ENCODE measurements around the gene APBA2. TPM values are rescaled to one million over a fixed set of nuclear protein-coding genes. Genes with fewer than 3 reads are reported as not detected.

Gene APBA2
- total RNA-seq, 2 donors from 2014 or later, result 27.1 to 28.9 TPM

DNA sequence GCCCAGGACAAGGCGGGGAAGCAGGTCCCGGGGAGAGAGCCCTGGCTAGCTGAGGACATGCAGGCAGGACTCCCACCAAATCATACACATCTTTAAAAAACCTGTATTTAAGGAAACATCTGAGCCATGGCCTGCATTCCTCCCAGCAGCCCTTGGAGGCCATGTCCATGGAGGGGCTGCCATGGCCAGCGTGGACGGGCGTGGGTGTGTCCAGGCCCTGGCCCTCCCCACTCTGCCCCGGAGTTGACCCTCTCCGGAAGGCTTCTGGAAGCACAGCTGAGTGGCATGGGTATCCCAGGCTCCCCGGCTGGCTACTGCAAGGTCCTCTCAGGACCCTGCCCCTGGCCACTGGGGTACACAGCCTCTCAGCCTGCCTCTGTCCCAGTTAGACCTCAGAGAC is 234.1 kb downstream of the APBA2 start:
- Mint-ChIP-seq H3K36me3 (ENCODE audit: low read depth) (no peaks in the 10 kb centered on the region), H3K4me3 (no peak overlapping the region), H3K27ac (no peak overlapping the region), H3K27me3 (peaks cover 5% of the 10 kb centered on the region), H3K4me1 (peaks cover 1% of the 10 kb centered on the region)
- H3K9me3 ChIP-seq (ENCODE audit: control insufficient read depth, low read length, poor library complexity, severe bottlenecking), result no peaks in the 10 kb centered on the region
- ATAC-seq (no peak), DNase-seq (no peak)

DNA sequence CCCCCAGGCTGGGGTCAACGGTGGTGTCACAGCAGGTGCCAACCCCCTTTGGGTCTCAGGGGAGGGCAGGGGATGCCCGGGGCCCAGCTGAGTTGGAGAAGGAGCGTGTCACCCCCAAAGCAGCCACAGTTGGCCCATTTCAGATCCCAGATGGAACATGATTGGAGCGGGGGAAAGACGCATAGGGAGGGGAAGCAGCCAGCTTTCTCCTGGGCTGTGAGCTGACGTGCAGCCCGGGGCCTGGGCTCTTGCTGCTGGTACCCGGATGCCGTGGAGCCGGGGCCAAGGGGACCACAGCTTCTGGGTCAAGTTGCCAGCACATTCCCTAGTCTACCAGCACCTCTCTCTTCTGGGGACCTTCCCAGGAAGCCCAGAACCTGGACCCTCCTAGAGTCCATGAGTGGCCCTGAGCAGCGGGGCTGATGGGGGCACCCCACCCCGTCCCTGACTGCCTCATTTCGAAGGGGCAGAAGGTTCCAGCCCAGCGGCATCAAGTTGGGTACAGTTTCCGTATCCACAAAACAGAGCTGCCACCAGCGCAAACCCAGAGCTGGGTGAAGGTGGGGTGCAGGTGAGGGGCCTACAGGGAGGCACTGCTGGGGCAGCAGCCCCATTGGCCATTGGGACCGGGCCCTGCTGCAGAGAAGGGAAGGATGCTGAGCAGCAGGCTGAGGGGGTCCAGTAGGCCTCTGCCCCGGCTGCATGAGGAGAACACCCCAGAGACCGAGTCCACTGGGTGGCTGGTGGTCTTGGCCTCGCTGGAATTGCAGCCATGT is 235.0 kb downstream of the APBA2 start:
- no peak for ATAC-seq
- H3K9me3 ChIP-seq (ENCODE audit: control insufficient read depth, low read length, poor library complexity, severe bottlenecking), result no peaks in the 10 kb centered on the region
- no peaks in the 10 kb centered on the region for H3K36me3 Mint-ChIP-seq (ENCODE audit: low read depth)
- no peaks in the 10 kb centered on the region for H3K4me1 Mint-ChIP-seq
- H3K27ac Mint-ChIP-seq, result no peak overlapping the region
- DNase-seq, result no peak
- no peak overlapping the region for H3K4me3 Mint-ChIP-seq
- H3K27me3 Mint-ChIP-seq, result peaks cover 8% of the 10 kb centered on the region

GRCh38 chr15:29121369-29121656 is 235.5 kb downstream of the APBA2 start:
- no peaks in the 10 kb centered on the region for H3K4me1 Mint-ChIP-seq
- no peak for DNase-seq
- H3K4me3 Mint-ChIP-seq, result no peak overlapping the region
- no peak overlapping the region for H3K27ac Mint-ChIP-seq
- peaks cover 8% of the 10 kb centered on the region for H3K27me3 Mint-ChIP-seq
- no peaks in the 10 kb centered on the region for H3K9me3 ChIP-seq (ENCODE audit: control insufficient read depth, low read length, poor library complexity, severe bottlenecking)
- no peak for ATAC-seq
- H3K36me3 Mint-ChIP-seq (ENCODE audit: low read depth), result no peaks in the 10 kb centered on the region

DNA sequence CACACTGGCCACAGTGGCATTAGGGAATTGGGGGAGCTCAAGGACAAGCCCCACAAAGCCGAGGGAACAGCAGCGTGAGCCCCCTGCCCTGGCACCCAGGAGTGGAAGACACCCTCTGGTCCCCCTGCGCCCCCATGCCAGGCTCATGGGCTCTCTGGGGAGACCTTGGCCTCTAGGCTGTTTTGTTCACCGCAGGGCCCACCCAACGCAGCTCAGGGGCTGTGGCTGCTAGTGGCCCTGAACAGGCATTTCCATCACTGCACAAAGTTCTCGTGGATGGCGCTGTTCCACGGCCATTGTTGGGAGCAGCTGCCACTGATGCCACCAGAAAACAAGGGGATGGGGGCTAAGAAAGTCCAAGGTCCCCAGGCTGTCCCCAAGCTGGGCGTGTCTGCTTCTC is 236.1 kb downstream of the APBA2 start:
- Mint-ChIP-seq H3K36me3 (ENCODE audit: low read depth) (no peaks in the 10 kb centered on the region), H3K27ac (no peak overlapping the region), H3K27me3 (peaks cover 8% of the 10 kb centered on the region), H3K4me1 (no peaks in the 10 kb centered on the region), H3K4me3 (no peak overlapping the region)
- ATAC-seq, result no peak
- H3K9me3 ChIP-seq (ENCODE audit: control insufficient read depth, low read length, poor library complexity, severe bottlenecking), result no peaks in the 10 kb centered on the region
- no peak for DNase-seq

DNA sequence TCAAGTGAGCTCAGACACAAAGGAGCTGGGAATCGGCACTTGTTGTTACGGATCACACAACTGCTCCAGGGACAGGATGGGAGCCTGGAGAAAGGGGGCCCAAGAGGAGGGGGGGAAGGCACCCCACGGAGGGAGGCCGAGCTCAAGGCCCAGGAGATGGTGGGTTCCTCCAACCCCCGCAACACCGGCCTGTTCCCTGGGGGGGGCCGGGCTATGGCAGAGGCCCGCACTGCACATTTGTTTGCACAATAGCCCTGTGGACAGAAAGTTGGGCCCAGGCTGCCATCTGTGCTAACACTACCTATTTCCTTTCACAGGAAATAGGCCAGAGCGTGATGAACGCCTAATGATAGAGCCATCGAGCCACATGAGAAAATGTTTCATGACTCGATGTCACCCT is 236.7 kb downstream of the APBA2 start:
- peaks cover 8% of the 10 kb centered on the region for H3K27me3 Mint-ChIP-seq
- DNase-seq (no peak), ATAC-seq (no peak)
- no peak overlapping the region for H3K4me3 Mint-ChIP-seq
- no peaks in the 10 kb centered on the region for H3K4me1 Mint-ChIP-seq
- H3K36me3 Mint-ChIP-seq (ENCODE audit: low read depth), result no peaks in the 10 kb centered on the region
- no peak overlapping the region for H3K27ac Mint-ChIP-seq
- no peaks in the 10 kb centered on the region for H3K9me3 ChIP-seq (ENCODE audit: control insufficient read depth, low read length, poor library complexity, severe bottlenecking)

DNA sequence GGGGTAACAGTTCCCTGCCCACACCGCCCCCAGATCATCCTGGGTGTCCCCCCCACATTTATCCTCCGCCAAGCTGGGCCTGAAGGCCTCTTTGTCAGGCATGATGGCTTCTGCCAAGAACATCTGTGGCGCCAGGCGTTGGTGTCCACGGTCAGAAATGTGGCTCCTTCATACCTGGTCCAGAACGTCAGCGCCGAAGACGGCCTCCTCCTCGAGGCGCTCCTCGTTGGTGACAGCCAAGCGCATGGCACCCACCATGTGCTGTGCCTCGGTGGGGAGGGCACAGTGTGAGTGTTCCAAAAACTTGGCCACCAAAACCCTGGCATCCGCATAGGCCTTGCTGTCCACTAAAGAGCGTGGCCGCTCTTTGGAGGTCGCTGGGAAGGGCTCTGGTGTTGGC is 237.4 kb downstream of the APBA2 start:
- H3K36me3 Mint-ChIP-seq (ENCODE audit: low read depth), result no peaks in the 10 kb centered on the region
- H3K27me3 Mint-ChIP-seq, result peaks cover 8% of the 10 kb centered on the region
- no peaks in the 10 kb centered on the region for H3K9me3 ChIP-seq (ENCODE audit: control insufficient read depth, low read length, poor library complexity, severe bottlenecking)
- H3K4me3 Mint-ChIP-seq, result no peak overlapping the region
- DNase-seq (no peak), ATAC-seq (no peak)
- no peak overlapping the region for H3K27ac Mint-ChIP-seq
- no peaks in the 10 kb centered on the region for H3K4me1 Mint-ChIP-seq

- ATAC-seq (no peak), DNase-seq (no peak)
- no peak overlapping the region for H3K4me3 Mint-ChIP-seq
- no peaks in the 10 kb centered on the region for H3K36me3 Mint-ChIP-seq (ENCODE audit: low read depth)
- H3K4me1 Mint-ChIP-seq, result no peaks in the 10 kb centered on the region
- no peak overlapping the region for H3K27ac Mint-ChIP-seq
- H3K9me3 ChIP-seq (ENCODE audit: control insufficient read depth, low read length, poor library complexity, severe bottlenecking), result no peaks in the 10 kb centered on the region
- peaks cover 8% of the 10 kb centered on the region for H3K27me3 Mint-ChIP-seq
Observed at GRCh38 chr15:29123991-29124390, 238.2 kb downstream of the APBA2 start.

DNA sequence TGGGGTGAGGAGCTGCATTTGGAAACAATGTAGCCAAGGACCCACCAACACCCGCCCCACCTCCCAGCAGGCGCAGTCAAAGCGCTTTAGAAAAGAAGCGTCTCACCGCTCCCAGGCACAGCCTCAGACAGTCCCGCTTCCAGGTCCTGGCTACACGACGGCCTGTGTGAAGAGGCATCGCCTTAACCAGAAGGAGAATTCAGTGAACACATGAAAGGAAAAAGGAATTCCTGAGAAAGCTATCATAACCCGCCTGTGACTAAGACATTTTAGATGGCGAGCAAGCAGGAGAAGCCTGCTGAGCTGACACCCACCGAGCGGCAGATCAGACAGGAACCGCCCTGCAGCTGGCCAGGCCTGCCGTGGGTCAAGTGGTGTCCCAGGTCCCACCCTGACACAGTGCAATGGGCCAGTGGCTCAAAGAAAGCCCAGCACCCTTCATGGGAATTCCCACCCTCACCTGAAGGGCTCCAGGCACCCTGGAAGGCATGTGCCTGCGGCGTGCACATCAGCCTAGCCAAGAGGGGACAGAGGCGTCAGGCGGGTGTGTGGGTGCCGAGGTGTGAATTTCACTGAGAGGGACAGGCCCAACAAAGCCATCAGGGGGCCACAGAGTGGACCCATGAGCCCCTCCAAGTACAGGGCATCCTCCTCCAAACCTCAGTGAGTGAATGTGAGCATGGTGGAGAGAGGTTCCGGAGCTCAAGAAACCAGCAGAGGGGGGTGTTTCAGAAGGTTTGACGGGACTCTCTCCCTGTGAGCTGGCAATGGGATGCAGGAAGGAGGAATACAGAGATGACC is 239.0 kb downstream of the APBA2 start:
- Mint-ChIP-seq H3K4me1 (no peaks in the 10 kb centered on the region), H3K27ac (no peak overlapping the region), H3K36me3 (ENCODE audit: low read depth) (no peaks in the 10 kb centered on the region), H3K4me3 (no peak overlapping the region), H3K27me3 (peaks cover 10% of the 10 kb centered on the region)
- no peak for ATAC-seq
- DNase-seq, result no peak
- H3K9me3 ChIP-seq (ENCODE audit: control insufficient read depth, low read length, poor library complexity, severe bottlenecking), result no peaks in the 10 kb centered on the region

GRCh38 chr15:29125382-29126207 is 239.8 kb downstream of the APBA2 start:
- peaks cover 2% of the 10 kb centered on the region for H3K4me1 Mint-ChIP-seq
- no peak overlapping the region for H3K27ac Mint-ChIP-seq
- DNase-seq (no peak), ATAC-seq (no peak)
- peaks cover 14% of the 10 kb centered on the region for H3K27me3 Mint-ChIP-seq
- H3K36me3 Mint-ChIP-seq (ENCODE audit: low read depth), result no peaks in the 10 kb centered on the region
- no peak overlapping the region for H3K4me3 Mint-ChIP-seq
- no peaks in the 10 kb centered on the region for H3K9me3 ChIP-seq (ENCODE audit: control insufficient read depth, low read length, poor library complexity, severe bottlenecking)

GRCh38 chr15:29126208-29126536 is 240.4 kb downstream of the APBA2 start:
- Mint-ChIP-seq H3K27ac (no peak overlapping the region), H3K4me1 (peaks cover 2% of the 10 kb centered on the region), H3K36me3 (ENCODE audit: low read depth) (no peaks in the 10 kb centered on the region), H3K4me3 (no peak overlapping the region), H3K27me3 (peaks cover 14% of the 10 kb centered on the region)
- no peak for ATAC-seq
- DNase-seq, result no peak
- no peaks in the 10 kb centered on the region for H3K9me3 ChIP-seq (ENCODE audit: control insufficient read depth, low read length, poor library complexity, severe bottlenecking)

GRCh38 chr15:29126821-29127461 is 241.2 kb downstream of the APBA2 start:
- peaks cover 14% of the 10 kb centered on the region for H3K27me3 Mint-ChIP-seq
- peaks cover 2% of the 10 kb centered on the region for H3K4me1 Mint-ChIP-seq
- no peak for DNase-seq
- H3K27ac Mint-ChIP-seq, result no peak overlapping the region
- H3K9me3 ChIP-seq (ENCODE audit: control insufficient read depth, low read length, poor library complexity, severe bottlenecking), result no peaks in the 10 kb centered on the region
- no peak overlapping the region for H3K4me3 Mint-ChIP-seq
- ATAC-seq, result no peak
- no peaks in the 10 kb centered on the region for H3K36me3 Mint-ChIP-seq (ENCODE audit: low read depth)

- no peak for DNase-seq
- Mint-ChIP-seq H3K4me3 (no peak overlapping the region), H3K4me1 (peaks cover 2% of the 10 kb centered on the region), H3K27ac (no peak overlapping the region), H3K36me3 (ENCODE audit: low read depth) (no peaks in the 10 kb centered on the region), H3K27me3 (peaks cover 14% of the 10 kb centered on the region)
- H3K9me3 ChIP-seq (ENCODE audit: control insufficient read depth, low read length, poor library complexity, severe bottlenecking), result no peaks in the 10 kb centered on the region
- ATAC-seq, result no peak
Observed at GRCh38 chr15:29127506-29128430, 242.0 kb downstream of the APBA2 start.

All from T-helper 17 cell (primary cell).